Parathyroid adenoma (tissue), 2 donors: Measurements from ENCODE around the gene PTH2R.

Source experiments
- H2AFZ ChIP-seq: fragments of 300-600 bp; sonication (generic); one replicate; pipeline ENCODE4 v1.7.0; 2017; ENCODE audit warnings: antibody characterized with exemption, mild to moderate bottlenecking
- H3K27ac ChIP-seq: fragments of 300-600 bp; sonication (generic); one replicate; pipeline ENCODE4 v1.7.0; 2017
- H3K27me3 ChIP-seq: fragments of 300-600 bp; sonication (generic); one replicate; pipeline ENCODE4 v1.7.0; 2017; ENCODE audit warnings: low read length; ENCODE audit not compliant: control insufficient read depth, insufficient read depth
- H3K36me3 ChIP-seq: fragments of 300-600 bp; sonication (generic); one replicate; pipeline ENCODE4 v1.7.0; 2017; ENCODE audit warnings: low read length; ENCODE audit not compliant: control insufficient read depth, insufficient read depth
- H3K4me1 ChIP-seq: fragments of 300-600 bp; sonication (generic); one replicate; pipeline ENCODE4 v1.7.0; 2017; ENCODE audit warnings: control low read depth
- H3K4me2 ChIP-seq: fragments of 300-600 bp; sonication (generic); one replicate; pipeline ENCODE4 v1.7.0; 2017; ENCODE audit warnings: low read length
- H3K4me3 ChIP-seq: fragments of 300-600 bp; sonication (generic); one replicate; pipeline ENCODE4 v1.7.0; 2017; ENCODE audit warnings: low read depth, low read length
- H3K79me2 ChIP-seq: fragments of 300-600 bp; sonication (generic); one replicate; pipeline ENCODE4 v1.7.0; 2017; ENCODE audit warnings: control low read depth
- H3K9ac ChIP-seq: fragments of 300-600 bp; sonication (generic); one replicate; pipeline ENCODE4 v1.7.0; 2017; ENCODE audit warnings: mild to moderate bottlenecking
- H3K9me3 ChIP-seq: fragments of 300-600 bp; sonication (generic); one replicate; pipeline ENCODE4 v1.7.0; 2017; ENCODE audit warnings: low read length; ENCODE audit not compliant: control insufficient read depth
- TF ChIP-seq, protein P1 (sequence below): fragments of 300-600 bp; sonication (generic); IDR thresholded peaks from one replicate; pipeline ENCODE4 v1.7.0; 2017; ENCODE audit warnings: antibody characterized with exemption, mild to moderate bottlenecking
- donor health status: primary hyperparathyroidism.

Gene PTH2R

GRCh38 chr2:208369091-208369490 is 37.5 kb upstream of the PTH2R start:
- H3K27me3 ChIP-seq, result no peaks in the 10 kb centered on the region

GRCh38 chr2:208370881-208371633 is 35.5 kb upstream of the PTH2R start:
- H3K4me1 ChIP-seq, result no peaks in the 10 kb centered on the region
- no peak overlapping the region for H2AFZ ChIP-seq
- no peak overlapping the region for H3K4me3 ChIP-seq
- no peak overlapping the region for H3K27ac ChIP-seq
- H3K9ac ChIP-seq, result no peak overlapping the region
- no peak overlapping the region for H3K4me2 ChIP-seq
- H3K79me2 ChIP-seq, result no peaks in the 10 kb centered on the region
- no peaks in the 10 kb centered on the region for H3K27me3 ChIP-seq
- H3K36me3 ChIP-seq, result no peaks in the 10 kb centered on the region
- TF ChIP-seq, protein P1, sequence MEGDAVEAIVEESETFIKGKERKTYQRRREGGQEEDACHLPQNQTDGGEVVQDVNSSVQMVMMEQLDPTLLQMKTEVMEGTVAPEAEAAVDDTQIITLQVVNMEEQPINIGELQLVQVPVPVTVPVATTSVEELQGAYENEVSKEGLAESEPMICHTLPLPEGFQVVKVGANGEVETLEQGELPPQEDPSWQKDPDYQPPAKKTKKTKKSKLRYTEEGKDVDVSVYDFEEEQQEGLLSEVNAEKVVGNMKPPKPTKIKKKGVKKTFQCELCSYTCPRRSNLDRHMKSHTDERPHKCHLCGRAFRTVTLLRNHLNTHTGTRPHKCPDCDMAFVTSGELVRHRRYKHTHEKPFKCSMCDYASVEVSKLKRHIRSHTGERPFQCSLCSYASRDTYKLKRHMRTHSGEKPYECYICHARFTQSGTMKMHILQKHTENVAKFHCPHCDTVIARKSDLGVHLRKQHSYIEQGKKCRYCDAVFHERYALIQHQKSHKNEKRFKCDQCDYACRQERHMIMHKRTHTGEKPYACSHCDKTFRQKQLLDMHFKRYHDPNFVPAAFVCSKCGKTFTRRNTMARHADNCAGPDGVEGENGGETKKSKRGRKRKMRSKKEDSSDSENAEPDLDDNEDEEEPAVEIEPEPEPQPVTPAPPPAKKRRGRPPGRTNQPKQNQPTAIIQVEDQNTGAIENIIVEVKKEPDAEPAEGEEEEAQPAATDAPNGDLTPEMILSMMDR, result no peak
- no peaks in the 10 kb centered on the region for H3K9me3 ChIP-seq

More at GRCh38 chr2:208369091-208369490, 37.5 kb upstream of the PTH2R start:
- TF ChIP-seq, protein P1, result no peak
- H3K79me2 ChIP-seq, result no peaks in the 10 kb centered on the region
- H3K4me3 ChIP-seq, result no peak overlapping the region
- no peak overlapping the region for H2AFZ ChIP-seq
- no peak overlapping the region for H3K9ac ChIP-seq
- H3K4me1 ChIP-seq, result no peaks in the 10 kb centered on the region
- H3K9me3 ChIP-seq, result no peaks in the 10 kb centered on the region
- no peaks in the 10 kb centered on the region for H3K36me3 ChIP-seq
- H3K4me2 ChIP-seq, result no peak overlapping the region
- no peak overlapping the region for H3K27ac ChIP-seq

DNA sequence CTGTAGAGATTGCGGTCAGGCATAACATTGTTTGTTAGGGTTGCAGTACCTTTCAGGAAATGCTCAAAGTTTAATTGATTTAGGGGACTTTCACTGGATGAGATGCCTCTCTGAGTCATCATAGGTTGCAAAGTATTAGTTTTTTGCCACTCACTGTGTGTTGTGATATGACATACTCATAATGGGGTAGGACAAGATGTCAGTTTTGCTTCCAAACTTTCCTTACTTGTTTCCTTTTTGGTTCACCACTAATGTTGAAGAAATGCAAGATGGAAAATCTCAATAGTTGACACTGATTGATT is 35.0 kb upstream of the PTH2R start:
- no peaks in the 10 kb centered on the region for H3K36me3 ChIP-seq
- H3K79me2 ChIP-seq, result no peaks in the 10 kb centered on the region
- no peak overlapping the region for H3K9ac ChIP-seq
- H3K9me3 ChIP-seq, result no peaks in the 10 kb centered on the region
- H3K27ac ChIP-seq, result no peak overlapping the region
- H3K4me3 ChIP-seq, result no peak overlapping the region
- H2AFZ ChIP-seq, result no peak overlapping the region
- no peaks in the 10 kb centered on the region for H3K4me1 ChIP-seq
- H3K4me2 ChIP-seq, result no peak overlapping the region
- no peaks in the 10 kb centered on the region for H3K27me3 ChIP-seq
- TF ChIP-seq, protein P1, result no peak

DNA sequence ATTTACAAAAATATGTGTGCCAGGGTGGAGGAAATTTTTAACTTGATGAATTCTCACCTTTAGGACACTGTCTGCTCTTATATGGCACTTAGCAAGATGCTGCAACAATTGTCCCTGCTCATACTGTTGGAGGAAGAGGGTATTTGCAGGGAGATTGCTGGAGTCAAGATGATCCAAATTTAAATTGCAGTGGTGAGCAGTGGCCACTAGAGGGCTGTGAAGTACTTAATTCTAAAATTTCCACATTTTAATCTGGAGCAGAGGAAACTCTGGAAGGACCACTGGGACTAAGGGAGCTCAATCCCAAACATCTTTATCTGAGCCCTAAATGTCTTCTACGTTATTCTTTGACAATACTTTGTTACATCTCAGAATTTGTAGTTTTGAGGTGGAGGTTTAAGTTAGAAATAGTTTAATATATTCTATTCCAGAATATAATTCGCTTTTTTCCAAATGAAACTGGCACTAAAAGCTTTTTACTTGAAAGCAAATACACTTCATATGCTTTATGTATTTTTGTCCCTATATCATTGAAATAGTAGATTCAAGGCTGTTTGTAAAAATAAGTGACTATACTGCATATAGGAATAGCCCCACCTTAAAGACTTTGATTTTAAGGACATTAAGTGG is 33.0 kb upstream of the PTH2R start:
- Histone ChIP-seq H3K36me3 (no peaks in the 10 kb centered on the region), H3K4me1 (no peaks in the 10 kb centered on the region), H2AFZ (no peak overlapping the region), H3K4me3 (no peak overlapping the region), H3K27ac (no peak overlapping the region), H3K9me3 (no peaks in the 10 kb centered on the region), H3K9ac (no peak overlapping the region), H3K79me2 (no peaks in the 10 kb centered on the region), H3K4me2 (no peak overlapping the region), H3K27me3 (no peaks in the 10 kb centered on the region)
- TF ChIP-seq, protein P1, result peak; percentile 84
